ENCODE measurements around the gene CTNS.

CTNS gene

GRCh38 chr17:3659541-3660111 is 23.1 kb downstream of the CTNS start:
- DNase-seq (ENCODE audit: low spot score), result no peak

DNA sequence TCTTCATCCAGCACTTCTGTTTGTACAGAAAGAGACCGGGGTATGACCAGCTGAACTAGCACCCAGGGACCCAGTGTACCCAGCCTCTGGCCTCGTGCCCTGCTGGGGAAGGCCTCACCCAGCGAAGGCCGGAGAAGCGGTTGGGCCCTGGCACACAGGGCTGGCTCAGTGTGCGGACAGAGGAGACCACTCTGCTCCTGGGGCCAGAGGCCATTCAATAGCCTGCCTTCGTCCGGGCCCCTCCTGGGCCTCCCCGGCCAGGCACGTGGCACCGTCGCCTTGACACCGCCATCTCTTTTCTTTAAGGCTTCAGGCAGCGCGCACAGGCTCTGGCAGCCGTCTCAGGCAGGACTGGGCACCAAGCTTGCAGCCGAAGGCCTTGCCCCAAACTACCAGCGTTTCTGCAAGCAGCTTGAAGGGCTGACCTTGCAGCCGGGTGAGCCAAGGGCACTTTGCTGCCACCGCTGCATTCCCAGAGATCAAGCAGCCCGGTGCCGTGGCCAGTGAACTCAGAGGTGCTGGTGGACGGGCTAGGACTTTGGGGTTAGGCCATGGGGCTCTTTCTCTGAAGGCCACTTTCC is 23.8 kb downstream of the CTNS start:
- DNase-seq (ENCODE audit: low spot score), result no peak

GRCh38 chr17:3663102-3664011 is 26.8 kb downstream of the CTNS start:
- DNase-seq (ENCODE audit: low spot score), result no peak

- DNase-seq (ENCODE audit: low spot score), result no peak
Measured at GRCh38 chr17:3665834-3666233, 29.3 kb downstream of the CTNS start.

DNA sequence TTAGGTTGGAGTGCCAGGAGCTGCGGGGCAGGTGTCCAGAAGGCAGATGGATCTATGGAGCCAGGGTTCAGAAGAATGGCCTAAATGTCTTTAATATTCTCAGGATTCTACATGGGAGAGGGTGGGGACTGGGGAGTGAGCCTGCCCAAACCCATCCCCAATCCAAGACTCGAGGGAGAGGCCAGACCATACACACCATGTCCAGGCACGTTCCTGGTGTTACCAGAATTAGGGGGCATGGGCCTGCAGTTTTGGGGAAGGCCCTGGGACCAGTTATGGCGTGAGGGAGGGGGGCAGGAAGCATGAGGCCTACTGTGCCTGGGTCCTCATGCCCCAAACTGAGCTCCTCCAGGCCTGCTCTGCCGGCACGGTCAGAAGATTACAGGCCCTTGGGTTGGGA is 30.0 kb downstream of the CTNS start:
- DNase-seq (ENCODE audit: low spot score), result no peak

DNA sequence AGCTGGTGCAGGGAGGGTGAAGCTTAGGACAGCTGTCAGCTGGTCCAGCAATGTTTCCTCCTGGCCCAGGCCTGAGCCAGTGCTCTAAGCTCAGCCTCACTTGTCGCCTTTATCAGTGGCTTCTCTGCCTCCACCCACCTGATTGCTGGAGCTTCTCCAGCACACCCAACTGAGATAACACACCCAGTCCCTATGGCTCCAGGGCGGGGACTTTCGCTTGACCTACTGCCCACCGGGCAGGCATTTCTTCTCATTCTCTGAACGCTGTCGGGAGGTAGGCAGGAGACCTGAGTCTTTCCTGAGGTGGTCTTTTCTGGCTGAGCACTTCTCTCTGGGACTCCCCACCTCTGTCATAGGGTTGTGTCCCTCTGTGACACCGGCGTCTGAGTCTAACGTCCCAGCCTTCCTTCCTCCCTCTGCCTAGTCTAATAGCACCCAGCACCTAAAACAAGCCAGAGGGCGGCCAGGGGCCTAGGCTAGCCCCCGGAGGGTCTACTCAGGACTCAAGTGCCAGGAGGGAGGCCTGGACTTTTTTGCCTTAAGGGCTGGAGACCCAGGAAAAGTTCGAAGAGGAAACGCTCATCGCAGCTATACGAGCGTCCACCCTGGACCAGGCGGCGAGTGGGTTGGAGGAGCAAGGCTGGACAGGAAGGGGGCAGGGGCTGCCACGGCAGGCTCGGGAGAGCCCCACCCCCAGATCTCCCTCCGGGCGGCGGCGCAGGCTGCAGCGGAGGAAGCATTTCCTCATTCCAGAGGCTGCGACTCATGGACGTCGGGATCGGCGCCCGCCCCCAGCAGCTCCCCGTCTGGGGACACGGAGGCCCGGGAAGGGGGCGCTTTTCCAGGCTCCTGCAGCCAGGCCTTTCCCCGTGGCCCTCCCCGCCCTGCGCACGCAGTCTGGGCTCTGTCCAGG is 31.1 kb downstream of the CTNS start:
- peak; percentile 69 for DNase-seq (ENCODE audit: low spot score)

GRCh38 chr17:3668279-3669084 is 31.9 kb downstream of the CTNS start, which contains the start of the genes EMC6 and TAX1BP3:
Gene EMC6 (plus strand): TSS chr17:3668812. CDS start chr17:3669147, 335 bp downstream.
Gene TAX1BP3 (minus strand): TSS chr17:3668578. CDS start chr17:3668526, 52 bp downstream.
- DNase-seq (ENCODE audit: low spot score), result peak; percentile 97

- DNase-seq (ENCODE audit: low spot score), result no peak
Measured at GRCh38 chr17:3669085-3669347, 32.5 kb downstream of the CTNS start.

- DNase-seq (ENCODE audit: low spot score), result no peak
Measured at GRCh38 chr17:3669548-3669947, 33.0 kb downstream of the CTNS start.

DNA sequence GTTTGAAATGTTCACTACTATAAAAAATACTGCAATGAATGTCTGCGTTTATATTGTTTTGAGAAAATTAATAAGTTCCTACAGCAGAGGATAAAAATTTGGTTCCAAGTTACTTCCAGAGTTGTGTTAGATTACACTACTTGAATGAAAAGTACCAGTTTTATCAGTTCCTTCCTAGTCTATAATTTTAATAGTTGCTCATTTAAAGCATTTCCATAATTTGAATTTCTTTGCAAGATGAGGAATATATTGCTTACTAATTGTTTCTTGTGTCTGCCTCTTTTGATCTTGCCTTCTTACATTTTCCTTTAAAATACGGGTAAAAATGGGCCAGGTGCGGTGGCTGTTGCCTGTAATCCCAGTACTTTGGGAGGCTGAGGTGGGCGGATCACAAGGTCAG is 36.0 kb downstream of the CTNS start:
- DNase-seq (ENCODE audit: low spot score), result no peak

GRCh38 chr17:3675886-3676285 is 39.3 kb downstream of the CTNS start:
- DNase-seq (ENCODE audit: low spot score), result no peak

DNA sequence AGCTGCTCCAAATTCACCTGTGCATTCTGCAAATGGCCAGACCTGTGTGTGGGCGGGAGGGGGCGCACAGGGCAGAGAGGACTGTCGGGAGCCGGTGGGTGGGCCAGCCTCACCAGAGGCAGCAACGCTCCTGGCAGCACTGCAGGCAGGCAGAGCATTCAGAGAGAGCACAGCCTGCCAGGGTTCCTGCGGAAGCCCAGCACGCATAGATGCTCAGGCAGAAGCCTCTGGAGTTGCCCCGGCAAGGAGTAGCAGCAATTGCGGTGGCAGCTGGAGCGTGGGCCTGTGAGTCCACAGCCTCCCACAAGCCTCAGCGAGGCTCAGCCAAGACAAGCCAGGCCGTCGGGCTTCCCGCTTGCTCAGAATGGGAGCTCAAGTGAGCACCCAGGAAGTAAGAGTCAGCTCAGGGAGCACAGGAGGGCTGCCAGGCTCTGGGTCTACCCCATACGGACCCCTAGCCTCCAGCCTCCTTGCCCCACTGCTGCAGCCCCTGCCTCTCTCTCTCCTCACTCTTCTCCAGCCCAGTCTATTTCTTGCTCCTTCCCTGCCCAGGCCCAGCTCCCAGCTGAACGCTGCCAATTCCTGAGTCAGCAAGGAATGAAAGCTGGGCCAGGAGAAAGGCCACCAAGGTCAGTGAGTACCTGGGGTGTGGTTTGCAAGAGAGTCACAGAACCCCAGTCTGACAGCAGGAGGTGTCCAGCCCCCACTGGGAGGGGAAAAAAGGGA is 41.7 kb downstream of the CTNS start:
- DNase-seq (ENCODE audit: low spot score), result no peak

DNA sequence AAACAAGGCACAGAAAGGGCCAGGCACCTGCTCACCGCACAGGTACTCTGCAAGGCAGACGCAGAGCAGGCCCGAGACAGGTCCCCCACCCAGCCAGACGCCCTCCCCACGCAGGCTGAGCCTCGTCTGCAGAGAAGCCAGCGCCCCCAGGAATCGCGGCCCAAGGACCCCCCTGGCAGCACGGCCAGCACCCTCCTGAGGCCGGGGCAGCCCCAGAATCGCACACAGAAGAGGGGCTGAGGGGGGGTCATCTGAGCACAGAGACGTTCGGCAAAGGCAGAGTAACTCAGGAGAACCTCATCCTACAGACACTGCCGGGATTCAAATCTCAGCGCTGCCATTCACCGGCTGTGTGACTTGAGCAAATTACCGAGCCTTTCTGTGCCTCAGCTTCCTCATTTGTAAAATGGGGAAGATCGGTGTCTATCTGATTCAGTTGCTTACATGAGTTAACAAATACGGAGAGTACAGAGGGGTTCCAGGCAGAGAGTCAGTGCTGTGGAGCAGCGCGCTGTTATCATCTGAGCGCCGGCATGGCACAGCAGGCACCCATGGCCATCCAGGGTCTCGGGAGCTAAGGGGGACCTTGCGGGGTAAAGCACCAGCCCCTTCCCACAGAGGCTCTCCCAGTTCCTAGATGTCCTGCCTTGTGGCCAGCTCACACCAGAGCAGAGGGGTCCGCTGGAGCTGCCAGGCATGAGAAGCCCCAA is 42.4 kb downstream of the CTNS start:
- DNase-seq (ENCODE audit: low spot score), result no peak

GRCh38 chr17:3679531-3680126 is 43.1 kb downstream of the CTNS start:
- no peak for DNase-seq (ENCODE audit: low spot score)

DNA sequence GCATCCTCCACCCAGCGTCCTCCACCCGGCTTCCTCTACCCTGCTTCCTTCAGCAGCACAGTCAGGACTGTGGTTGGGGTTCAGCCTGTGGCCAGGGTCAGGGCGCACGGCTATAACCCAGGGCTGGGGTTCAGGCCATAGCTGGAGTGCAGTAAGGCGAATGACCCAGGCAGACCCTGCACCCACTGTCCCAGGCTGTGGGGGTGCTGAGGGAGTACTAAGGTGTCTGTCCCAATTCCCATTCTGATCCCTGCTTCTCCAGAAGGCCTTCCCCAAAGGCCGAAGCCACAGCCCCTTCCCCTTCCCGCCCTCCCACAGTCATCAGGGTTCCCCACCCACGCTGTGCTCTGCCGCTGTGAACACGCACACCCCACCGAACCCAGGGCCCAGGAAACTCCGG is 44.5 kb downstream of the CTNS start:
- DNase-seq (ENCODE audit: low spot score), result no peak

DNA sequence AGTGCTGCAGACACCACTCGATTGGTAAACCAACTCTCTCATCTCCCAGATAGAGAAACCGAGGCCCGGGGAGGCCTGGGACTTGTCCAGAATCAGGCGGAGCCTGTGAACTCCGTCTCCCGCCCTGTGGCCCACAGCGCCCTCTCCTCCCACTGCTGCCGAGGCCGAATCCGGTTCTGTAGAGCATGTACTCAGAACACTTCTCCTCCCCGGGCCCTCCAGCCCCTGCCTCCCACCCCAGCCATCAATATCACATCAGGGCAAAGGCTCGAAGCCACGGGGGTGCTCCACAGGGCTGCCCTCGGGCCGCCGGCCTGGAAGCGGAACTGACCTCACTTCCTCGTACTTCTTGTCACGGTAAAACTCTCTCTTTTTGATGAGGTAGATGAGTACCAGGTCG is 45.0 kb downstream of the CTNS start:
- no peak for DNase-seq (ENCODE audit: low spot score)

DNA sequence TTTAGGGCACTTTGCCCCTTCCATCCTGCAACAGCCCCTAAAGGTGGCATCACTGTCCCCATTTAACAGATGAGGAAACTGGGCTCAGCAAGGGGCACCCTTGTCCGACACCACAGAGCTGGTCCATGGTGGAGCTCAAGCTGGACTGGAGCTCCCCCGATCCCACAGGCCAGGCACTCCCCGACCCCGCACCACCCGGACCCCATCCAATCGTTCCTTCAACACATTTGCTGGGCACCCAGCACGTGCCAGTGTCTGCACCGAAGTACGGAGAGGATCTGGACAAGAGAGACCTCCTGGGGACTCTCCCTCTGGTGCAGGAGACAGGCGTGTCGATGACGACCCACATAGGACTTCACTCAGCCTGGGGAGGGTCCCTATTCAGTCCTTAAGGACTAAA is 45.5 kb downstream of the CTNS start:
- no peak for DNase-seq (ENCODE audit: low spot score)

GRCh38 chr17:3683054-3683511 is 46.5 kb downstream of the CTNS start:
- DNase-seq (ENCODE audit: low spot score), result peak; percentile 75

- DNase-seq (ENCODE audit: low spot score), result no peak
Measured at GRCh38 chr17:3685174-3685573, 48.6 kb downstream of the CTNS start.

Measured in D341Med (cell line).